ENCODE results near the gene HHAT.

The HHAT gene

GRCh38 chr1:210617293-210617692 lies 288.6 kb downstream of the HHAT start:
- DNase-seq = no peak

GRCh38 chr1:210618369-210618768 lies 289.7 kb downstream of the HHAT start:
- DNase-seq = no peak

- no peak for DNase-seq
Observed at GRCh38 chr1:210620867-210621488, 292.3 kb downstream of the HHAT start.

- DNase-seq = no peak
Observed at GRCh38 chr1:210621712-210622111, 293.0 kb downstream of the HHAT start.

GRCh38 chr1:210624722-210625121 lies 296.0 kb downstream of the HHAT start:
- no peak for DNase-seq

GRCh38 chr1:210625715-210626114 lies 297.0 kb downstream of the HHAT start:
- DNase-seq = no peak

GRCh38 chr1:210626341-210626740 lies 297.6 kb downstream of the HHAT start:
- DNase-seq = no peak

GRCh38 chr1:210627755-210628154 lies 299.1 kb downstream of the HHAT start:
- DNase-seq = no peak

GRCh38 chr1:210629276-210629675 lies 300.6 kb downstream of the HHAT start:
- no peak for DNase-seq

- DNase-seq = no peak
Observed at GRCh38 chr1:210631399-210631798, 302.7 kb downstream of the HHAT start.

GRCh38 chr1:210633140-210633539 lies 304.4 kb downstream of the HHAT start:
- no peak for DNase-seq

GRCh38 chr1:210633636-210634035 lies 304.9 kb downstream of the HHAT start:
- DNase-seq = peak; percentile 34

- no peak for DNase-seq
Observed at GRCh38 chr1:210635108-210635507, 306.4 kb downstream of the HHAT start.

GRCh38 chr1:210641582-210641981 lies 312.9 kb downstream of the HHAT start:
- no peak for DNase-seq

GRCh38 chr1:210645582-210646257 lies 317.0 kb downstream of the HHAT start:
- no peak for DNase-seq

GRCh38 chr1:210646258-210646616 lies 317.5 kb downstream of the HHAT start:
- no peak for DNase-seq

- no peak for DNase-seq
Observed at GRCh38 chr1:210647406-210648333, 319.0 kb downstream of the HHAT start.

- no peak for DNase-seq
Observed at GRCh38 chr1:210648588-210649269, 320.0 kb downstream of the HHAT start.

- DNase-seq = no peak
Observed at GRCh38 chr1:210650403-210650802, 321.7 kb downstream of the HHAT start.

- DNase-seq = no peak
Observed at GRCh38 chr1:210652329-210652954, 323.7 kb downstream of the HHAT start.

GRCh38 chr1:210653771-210654170 lies 325.1 kb downstream of the HHAT start:
- no peak for DNase-seq

- DNase-seq = no peak
Observed at GRCh38 chr1:210654176-210654981, 325.7 kb downstream of the HHAT start.
